HG02798 (cell line): ENCODE measurements around the gene ARMH3.
"Not testable (repeated sequence)": the region's sequence is repeated elsewhere in the genome, so short reads cannot be mapped to it uniquely, and the experiment has no call there.

Source experiments
- ATAC-seq: cut with Tn5 transposase; IDR thresholded peaks from one replicate; pipeline ENCODE4 v1.9.1; 2021; ENCODE audit warnings: mild to moderate bottlenecking; ENCODE audit not compliant: unreplicated experiment, poor library complexity

ARMH3 gene

GRCh38 chr10:101995451-101996063 lies 60.4 kb downstream of the ARMH3 start:
- ATAC-seq: no peak

- no peak for ATAC-seq
Observed at GRCh38 chr10:101993651-101994200, 62.2 kb downstream of the ARMH3 start.

GRCh38 chr10:101993221-101993620 lies 62.8 kb downstream of the ARMH3 start:
- ATAC-seq: no peak

- no peak for ATAC-seq
Observed at GRCh38 chr10:101987136-101987535, 68.8 kb downstream of the ARMH3 start.

- no peak for ATAC-seq
Observed at GRCh38 chr10:101986624-101986971, 69.4 kb downstream of the ARMH3 start.

GRCh38 chr10:101980677-101981076 lies 75.3 kb downstream of the ARMH3 start:
- not testable (repeated sequence) for ATAC-seq

- ATAC-seq: no peak
Observed at GRCh38 chr10:101974091-101974971, 81.6 kb downstream of the ARMH3 start.

- no peak for ATAC-seq
Observed at GRCh38 chr10:101972761-101973160, 83.2 kb downstream of the ARMH3 start.

GRCh38 chr10:101969412-101969922 lies 86.5 kb downstream of the ARMH3 start:
- ATAC-seq: no peak

- no peak for ATAC-seq
Observed at GRCh38 chr10:101968940-101969321, 87.0 kb downstream of the ARMH3 start.

- no peak for ATAC-seq
Observed at GRCh38 chr10:101968286-101968939, 87.6 kb downstream of the ARMH3 start.

- no peak for ATAC-seq
Observed at GRCh38 chr10:101967713-101968112, 88.3 kb downstream of the ARMH3 start.

- ATAC-seq: no peak
Observed at GRCh38 chr10:101967119-101967518, 88.9 kb downstream of the ARMH3 start.

GRCh38 chr10:101965075-101965765 lies 90.8 kb downstream of the ARMH3 start:
- no peak for ATAC-seq

GRCh38 chr10:101961591-101962498 lies 94.1 kb downstream of the ARMH3 start:
- no peak for ATAC-seq

- ATAC-seq: no peak
Observed at GRCh38 chr10:101960879-101961395, 95.0 kb downstream of the ARMH3 start.

- ATAC-seq: no peak
Observed at GRCh38 chr10:101959346-101959916, 96.5 kb downstream of the ARMH3 start.

- no peak for ATAC-seq
Observed at GRCh38 chr10:101958691-101959090, 97.3 kb downstream of the ARMH3 start.

- ATAC-seq: no peak
Observed at GRCh38 chr10:101956898-101957297, 99.1 kb downstream of the ARMH3 start.
